ENCODE results near the gene NFATC1. TPM values are rescaled to one million over a fixed set of nuclear protein-coding genes. Genes with fewer than 3 reads are reported as not detected.

NFATC1 gene
- total and polyA plus RNA-seq, 2 experiments from 2014 or later: 4.2 to 11.3 TPM

DNA sequence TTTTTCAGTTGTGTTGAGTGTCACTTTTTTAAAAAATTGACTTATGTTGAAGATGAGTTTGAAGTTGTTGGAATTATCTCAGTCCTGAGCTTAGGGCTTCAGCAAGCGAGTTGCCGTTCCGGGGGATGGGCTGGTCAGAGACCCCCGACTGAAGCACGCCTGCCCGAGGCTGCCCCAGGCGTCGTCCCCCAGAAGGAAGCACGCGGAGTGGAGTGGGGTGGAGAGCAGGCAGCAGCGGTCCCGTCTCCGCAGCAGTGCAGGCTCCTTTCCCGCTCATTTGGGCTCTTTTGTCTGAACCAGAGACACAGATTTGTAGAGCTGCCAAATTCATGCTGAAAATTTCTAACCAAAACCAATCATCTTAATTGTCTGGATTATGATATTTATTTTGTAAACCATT is 33.7 kb downstream of the NFATC1 start:
- no peak overlapping the region for H2AFZ ChIP-seq
- no peaks in the 10 kb centered on the region for H4K20me1 ChIP-seq (ENCODE audit: insufficient read depth, poor library complexity, severe bottlenecking)
- no peak for DNase-seq (ENCODE audit: low spot score)
- TF ChIP-seq, protein P1, sequence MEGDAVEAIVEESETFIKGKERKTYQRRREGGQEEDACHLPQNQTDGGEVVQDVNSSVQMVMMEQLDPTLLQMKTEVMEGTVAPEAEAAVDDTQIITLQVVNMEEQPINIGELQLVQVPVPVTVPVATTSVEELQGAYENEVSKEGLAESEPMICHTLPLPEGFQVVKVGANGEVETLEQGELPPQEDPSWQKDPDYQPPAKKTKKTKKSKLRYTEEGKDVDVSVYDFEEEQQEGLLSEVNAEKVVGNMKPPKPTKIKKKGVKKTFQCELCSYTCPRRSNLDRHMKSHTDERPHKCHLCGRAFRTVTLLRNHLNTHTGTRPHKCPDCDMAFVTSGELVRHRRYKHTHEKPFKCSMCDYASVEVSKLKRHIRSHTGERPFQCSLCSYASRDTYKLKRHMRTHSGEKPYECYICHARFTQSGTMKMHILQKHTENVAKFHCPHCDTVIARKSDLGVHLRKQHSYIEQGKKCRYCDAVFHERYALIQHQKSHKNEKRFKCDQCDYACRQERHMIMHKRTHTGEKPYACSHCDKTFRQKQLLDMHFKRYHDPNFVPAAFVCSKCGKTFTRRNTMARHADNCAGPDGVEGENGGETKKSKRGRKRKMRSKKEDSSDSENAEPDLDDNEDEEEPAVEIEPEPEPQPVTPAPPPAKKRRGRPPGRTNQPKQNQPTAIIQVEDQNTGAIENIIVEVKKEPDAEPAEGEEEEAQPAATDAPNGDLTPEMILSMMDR (IDR thresholded peaks at IDR 0.05; ENCODE audit: poor library complexity): no peak
- TF ChIP-seq EZH2 (IDR thresholded peaks at IDR 0.05; ENCODE audit: borderline replicate concordance) (no peak), EZH2phosphoT487 (IDR thresholded peaks at IDR 0.05; ENCODE audit: low read depth, severe bottlenecking, unreplicated experiment) (no peak)
- H3K4me1 ChIP-seq (ENCODE audit: insufficient read depth): no peaks in the 10 kb centered on the region
- no peaks in the 10 kb centered on the region for H3K79me2 ChIP-seq
- no peak overlapping the region for H3K4me2 ChIP-seq
- H3K36me3 ChIP-seq (replicated peaks; ENCODE audit: insufficient read depth, low read depth): no peaks in the 10 kb centered on the region
- no peak overlapping the region for H3K27ac ChIP-seq
- H3K9me2 ChIP-seq (replicated peaks; ENCODE audit: insufficient read depth): no peaks in the 10 kb centered on the region
- H3K9me3 ChIP-seq (ENCODE audit: low read depth): no peaks in the 10 kb centered on the region
- WGBS (ENCODE audit: low lambda C conversion rate, missing lambda C conversion rate): 93% methylated on average over 14 of the region's 14 CpGs
- no peaks in the 10 kb centered on the region for H3K27me3 ChIP-seq
- H3K4me3 ChIP-seq: no peak overlapping the region

GRCh38 chr18:79429785-79430281 is 34.1 kb downstream of the NFATC1 start:
- no peaks in the 10 kb centered on the region for H3K4me1 ChIP-seq (ENCODE audit: insufficient read depth)
- H3K9me3 ChIP-seq (ENCODE audit: low read depth): no peaks in the 10 kb centered on the region
- no peaks in the 10 kb centered on the region for H3K36me3 ChIP-seq (replicated peaks; ENCODE audit: insufficient read depth, low read depth)
- H3K79me2 ChIP-seq: no peaks in the 10 kb centered on the region
- WGBS (ENCODE audit: low lambda C conversion rate, missing lambda C conversion rate): 82% methylated on average over 27 of the region's 27 CpGs
- DNase-seq (ENCODE audit: low spot score): no peak
- TF ChIP-seq, protein P1 (IDR thresholded peaks at IDR 0.05; ENCODE audit: poor library complexity): no peak
- no peak for TF ChIP-seq EZH2 (IDR thresholded peaks at IDR 0.05; ENCODE audit: borderline replicate concordance)
- TF ChIP-seq EZH2phosphoT487 (IDR thresholded peaks at IDR 0.05; ENCODE audit: low read depth, severe bottlenecking, unreplicated experiment): no peak
- no peak overlapping the region for H3K27ac ChIP-seq
- H3K9me2 ChIP-seq (replicated peaks; ENCODE audit: insufficient read depth): no peaks in the 10 kb centered on the region
- no peak overlapping the region for H3K4me3 ChIP-seq
- no peak overlapping the region for H3K4me2 ChIP-seq
- H2AFZ ChIP-seq: no peak overlapping the region
- no peaks in the 10 kb centered on the region for H4K20me1 ChIP-seq (ENCODE audit: insufficient read depth, poor library complexity, severe bottlenecking)
- H3K27me3 ChIP-seq: no peaks in the 10 kb centered on the region

GRCh38 chr18:79432376-79433120 is 36.8 kb downstream of the NFATC1 start:
- Histone ChIP-seq H3K9me3 (ENCODE audit: low read depth) (no peaks in the 10 kb centered on the region), H2AFZ (no peak overlapping the region), H3K4me1 (ENCODE audit: insufficient read depth) (no peaks in the 10 kb centered on the region), H3K9me2 (replicated peaks; ENCODE audit: insufficient read depth) (no peaks in the 10 kb centered on the region), H3K4me2 (no peak overlapping the region), H3K27ac (no peak overlapping the region), H3K36me3 (replicated peaks; ENCODE audit: insufficient read depth, low read depth) (no peaks in the 10 kb centered on the region), H3K4me3 (no peak overlapping the region), H3K27me3 (no peaks in the 10 kb centered on the region), H3K79me2 (no peaks in the 10 kb centered on the region), H4K20me1 (ENCODE audit: insufficient read depth, poor library complexity, severe bottlenecking) (no peaks in the 10 kb centered on the region)
- WGBS (ENCODE audit: low lambda C conversion rate, missing lambda C conversion rate): 94% methylated on average over 32 of the region's 33 CpGs
- DNase-seq (ENCODE audit: low spot score): no peak
- no peak for TF ChIP-seq EZH2phosphoT487 (IDR thresholded peaks at IDR 0.05; ENCODE audit: low read depth, severe bottlenecking, unreplicated experiment)
- no peak for TF ChIP-seq EZH2 (IDR thresholded peaks at IDR 0.05; ENCODE audit: borderline replicate concordance)
- TF ChIP-seq, protein P1 (IDR thresholded peaks at IDR 0.05; ENCODE audit: poor library complexity): no peak
